ENCODE data around the gene DPY19L3. TPM values are rescaled to one million over a fixed set of nuclear protein-coding genes. Genes with fewer than 3 reads are reported as not detected.
A peak's percentile ranks its signal among the peaks of the same experiment; 100 is the strongest.

DPY19L3 gene
- polyA plus RNA-seq, 1 of the 3 experiments (the other 2 are of a cell fraction), result 25.2 TPM

DNA sequence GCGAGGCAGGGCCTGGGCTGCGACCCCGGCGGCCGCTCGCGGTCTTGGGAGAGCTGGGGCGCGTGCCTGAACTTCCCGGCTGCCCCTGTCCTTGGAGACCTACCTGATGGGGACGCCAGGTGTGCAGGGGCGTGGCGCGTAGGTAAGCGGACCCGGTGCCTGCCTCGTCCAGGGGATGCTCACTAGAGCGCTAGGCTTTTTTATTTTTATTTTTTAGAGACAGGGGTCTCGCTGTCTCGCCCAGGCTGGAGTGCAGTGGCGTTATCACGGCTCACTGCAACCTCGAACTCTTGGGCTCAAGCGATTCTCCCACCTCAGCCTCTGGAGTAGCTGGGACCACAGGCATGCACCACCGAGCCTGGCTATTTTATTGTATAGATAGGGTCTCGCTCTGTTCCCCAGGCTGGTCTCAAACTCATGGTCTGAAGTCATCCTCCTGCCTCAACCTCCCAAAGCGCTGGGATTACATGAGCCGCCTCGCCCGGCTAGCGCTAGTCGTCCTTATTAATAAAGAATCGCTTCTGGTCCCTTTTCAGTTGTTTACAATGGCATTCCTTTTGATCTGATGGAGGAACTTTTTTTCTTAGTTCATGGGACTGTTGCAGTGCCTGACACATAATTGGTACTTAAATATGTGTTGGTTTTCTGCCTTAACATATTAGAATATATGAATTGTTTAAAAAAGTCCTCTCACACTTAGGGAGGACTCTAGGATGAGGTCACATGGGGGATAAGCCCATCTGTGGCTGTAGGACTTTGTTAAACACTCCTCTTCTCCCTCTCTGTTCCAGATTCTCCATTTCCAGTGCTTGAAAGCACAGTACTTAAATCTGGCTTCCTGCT is 812 bp downstream of the DPY19L3 start:
- Histone ChIP-seq H3K9ac (peak overlapping the region; percentile 97), H3K9me3 (no peaks in the 10 kb centered on the region), H3K4me1 (ENCODE audit: control insufficient read depth in 1 of 2, insufficient read depth in 2 of 2, low read depth in 1 of 2, low read length in 1 of 2) (peaks cover 14 to 19% of the 10 kb centered on the region in 2 experiments), H3K4me2 (peak overlapping the region; percentile 97), H3K79me2 (ENCODE audit: insufficient read depth) (peaks cover 45% of the 10 kb centered on the region), H3K4me3 (ENCODE audit: low read depth in 2 of 2, low read length in 1 of 2) (peak overlapping the region; percentile 66 to 90), H3K27ac (ENCODE audit: low read depth in 2 of 2, low read length in 1 of 2) (peak overlapping the region; percentile 55 to 94; a peak in 2 of 4 replicates), H3K36me3 (replicated peaks in 1 of 2; ENCODE audit: control insufficient read depth in 1 of 2, insufficient read depth in 2 of 2, low read length in 1 of 2) (peaks cover 27 to 32% of the 10 kb centered on the region in 2 experiments), H3K27me3 (ENCODE audit: insufficient read depth) (no peaks in the 10 kb centered on the region), H2AFZ (ENCODE audit: low read depth) (peak overlapping the region; percentile 88; the same call in 1 of the 2 replicates), H3K9me2 (no peaks in the 10 kb centered on the region), H3F3A (replicated peaks; ENCODE audit: insufficient read depth) (no peaks in the 10 kb centered on the region), H4K20me1 (ENCODE audit: insufficient read depth) (no peaks in the 10 kb centered on the region)
- POLR2A ChIA-PET, result interaction anchor here (0.7 to 1.5 kb wide), 6 partner anchors 12 to 175 kb away, joined by 3 to 9 read pairs (median 4); partner anchors contain the start of genes PDCD5 and ZNF507
- TF ChIP-seq SMC3 (IDR thresholded peaks at IDR 0.05; ENCODE audit: low read depth, low read length) (no peak), NRF1 (IDR thresholded peaks at IDR 0.05; ENCODE audit: low read depth, low read length) (no peak), NFIC (IDR thresholded peaks at IDR 0.05; ENCODE audit: borderline replicate concordance) (no peak), JUND (IDR thresholded peaks at IDR 0.05) (no peak), RXRA (IDR thresholded peaks at IDR 0.05; ENCODE audit: borderline replicate concordance, low read depth) (no peak), SIN3A (IDR thresholded peaks at IDR 0.05; ENCODE audit: borderline replicate concordance, low read depth, low read length) (no peak), MXI1 (IDR thresholded peaks at IDR 0.05; ENCODE audit: low read depth, low read length) (no peak), FOSL2 (IDR thresholded peaks at IDR 0.05; ENCODE audit: borderline replicate concordance, low read depth) (no peak), RAD21 (IDR thresholded peaks at IDR 0.05; ENCODE audit: low read length) (no peak)
- TF ChIP-seq, protein P1, sequence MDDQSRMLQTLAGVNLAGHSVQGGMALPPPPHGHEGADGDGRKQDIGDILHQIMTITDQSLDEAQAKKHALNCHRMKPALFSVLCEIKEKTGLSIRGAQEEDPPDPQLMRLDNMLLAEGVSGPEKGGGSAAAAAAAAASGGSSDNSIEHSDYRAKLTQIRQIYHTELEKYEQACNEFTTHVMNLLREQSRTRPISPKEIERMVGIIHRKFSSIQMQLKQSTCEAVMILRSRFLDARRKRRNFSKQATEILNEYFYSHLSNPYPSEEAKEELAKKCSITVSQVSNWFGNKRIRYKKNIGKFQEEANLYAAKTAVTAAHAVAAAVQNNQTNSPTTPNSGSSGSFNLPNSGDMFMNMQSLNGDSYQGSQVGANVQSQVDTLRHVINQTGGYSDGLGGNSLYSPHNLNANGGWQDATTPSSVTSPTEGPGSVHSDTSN (IDR thresholded peaks at IDR 0.05), result no peak
- TF ChIP-seq, protein P2, sequence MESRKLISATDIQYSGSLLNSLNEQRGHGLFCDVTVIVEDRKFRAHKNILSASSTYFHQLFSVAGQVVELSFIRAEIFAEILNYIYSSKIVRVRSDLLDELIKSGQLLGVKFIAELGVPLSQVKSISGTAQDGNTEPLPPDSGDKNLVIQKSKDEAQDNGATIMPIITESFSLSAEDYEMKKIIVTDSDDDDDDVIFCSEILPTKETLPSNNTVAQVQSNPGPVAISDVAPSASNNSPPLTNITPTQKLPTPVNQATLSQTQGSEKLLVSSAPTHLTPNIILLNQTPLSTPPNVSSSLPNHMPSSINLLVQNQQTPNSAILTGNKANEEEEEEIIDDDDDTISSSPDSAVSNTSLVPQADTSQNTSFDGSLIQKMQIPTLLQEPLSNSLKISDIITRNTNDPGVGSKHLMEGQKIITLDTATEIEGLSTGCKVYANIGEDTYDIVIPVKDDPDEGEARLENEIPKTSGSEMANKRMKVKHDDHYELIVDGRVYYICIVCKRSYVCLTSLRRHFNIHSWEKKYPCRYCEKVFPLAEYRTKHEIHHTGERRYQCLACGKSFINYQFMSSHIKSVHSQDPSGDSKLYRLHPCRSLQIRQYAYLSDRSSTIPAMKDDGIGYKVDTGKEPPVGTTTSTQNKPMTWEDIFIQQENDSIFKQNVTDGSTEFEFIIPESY (IDR thresholded peaks at IDR 0.05; ENCODE audit: borderline replicate concordance, low read depth), result no peak
- CTCF ChIA-PET, result interaction anchor here (0.6 to 1.5 kb wide), 5 partner anchors 29 to 1741 kb away, joined by 3 to 5 read pairs (median 3); no protein-coding TSS in a partner anchor
- 12% methylated on average over 29 of the region's 33 CpGs for WGBS (ENCODE audit: low lambda C conversion rate)
- DNase-seq, result peak; percentile 18

Measured in SK-N-SH (cell line).